Tibial artery (tissue), 4 donors: Measurements from ENCODE around the gene ARPP21.
"Not testable (repeated sequence)": the region's sequence is repeated elsewhere in the genome, so short reads cannot be mapped to it uniquely, and the experiment has no call there.

ENCODE experiments used
- DNase-seq, 2 donors: peaks; one replicate each; pipeline ENCODE4 v3.0.0-alpha.2; 2019
- H3K27ac ChIP-seq, 2 donors: fragments of 200-600 bp; sonication (generic) in 1 of 2; 1 replicate in 1 of 2; 2 replicates in 1 of 2; pipeline ENCODE4 v1.5.1; 2018 to 2019; ENCODE audit warnings: mild to moderate bottlenecking in 1 of 2
- H3K27me3 ChIP-seq, 2 donors: fragments of 200-600 bp; sonication (generic) in 1 of 2; one replicate each; pipeline versions ENCODE4 v1.5.1 to v1.6.0; 2016 to 2019
- H3K36me3 ChIP-seq, 3 donors: fragments of 200-600 bp; sonication (generic) in 2 of 3; one replicate each; pipeline ENCODE4 v1.5.1; 2016 to 2019; ENCODE audit warnings: mild to moderate bottlenecking in 2 of 3
- H3K4me1 ChIP-seq, 4 donors: fragments of 200-600 bp; sonication (generic) in 2 of 4; 1 replicate in 3 of 4; 2 replicates in 1 of 4; pipeline ENCODE4 v1.5.1; 2016 to 2019
- H3K4me3 ChIP-seq, 2 donors: fragments of 200-600 bp; sonication (generic) in 1 of 2; 1 replicate in 1 of 2; 2 replicates in 1 of 2; pipeline ENCODE4 v1.5.1; 2018 to 2019; ENCODE audit warnings: mild to moderate bottlenecking in 2 of 2
- H3K9me3 ChIP-seq, 3 donors: fragments of 200-600 bp; sonication (generic) in 1 of 3; one replicate each; pipeline ENCODE4 v1.5.1; 2016 to 2019
- CTCF ChIP-seq, 2 experiments: fragments of 200-600 bp in 1 of 2; fragments of 450-650 bp in 1 of 2; IDR thresholded peaks; one replicate each; pipeline ENCODE4 v1.5.1; 2017 to 2019; ENCODE audit warnings: antibody characterized with exemption in 2 of 2, mild to moderate bottlenecking in 1 of 2, moderate library complexity in 1 of 2
- intact Hi-C: fragments of 100-400 bp; cut with DNase I; formaldehyde crosslinking; loops from one replicate; pipeline ENCODE4 v1.15.0; 2023; ENCODE audit warnings: low total_unique reads

ARPP21 gene

GRCh38 chr3:35789042-35789831 is 149.9 kb downstream of the ARPP21 start:
- intact Hi-C loops: no loop called here
- H3K4me1 ChIP-seq: no peaks in the 10 kb centered on the region

GRCh38 chr3:35790764-35791163 is 151.4 kb downstream of the ARPP21 start:
- H3K27ac ChIP-seq: no peak overlapping the region
- H3K36me3 ChIP-seq: no peaks in the 10 kb centered on the region
- no peaks in the 10 kb centered on the region for H3K4me1 ChIP-seq
- no peaks in the 10 kb centered on the region for H3K9me3 ChIP-seq
- intact Hi-C loops: no loop called here
- H3K27me3 ChIP-seq: no peaks in the 10 kb centered on the region
- no peak overlapping the region for H3K4me3 ChIP-seq
- no peak for DNase-seq
- no peak for TF ChIP-seq CTCF (IDR thresholded peaks at IDR 0.05)

More at GRCh38 chr3:35789042-35789831, 149.9 kb downstream of the ARPP21 start:
- H3K4me3 ChIP-seq: no peak overlapping the region
- no peaks in the 10 kb centered on the region for H3K9me3 ChIP-seq
- no peak for DNase-seq
- H3K27me3 ChIP-seq: no peaks in the 10 kb centered on the region
- H3K27ac ChIP-seq: no peak overlapping the region
- no peaks in the 10 kb centered on the region for H3K36me3 ChIP-seq
- no peak for TF ChIP-seq CTCF (IDR thresholded peaks at IDR 0.05)

GRCh38 chr3:35793667-35794066 is 154.3 kb downstream of the ARPP21 start:
- H3K36me3 ChIP-seq: no peaks in the 10 kb centered on the region
- intact Hi-C loops: no loop called here

GRCh38 chr3:35800960-35801459 is 161.7 kb downstream of the ARPP21 start:
- intact Hi-C loops: no loop called here
- no peak for DNase-seq
- Histone ChIP-seq H3K27me3 (no peaks in the 10 kb centered on the region), H3K9me3 (no peaks in the 10 kb centered on the region), H3K4me1 (no peaks in the 10 kb centered on the region), H3K27ac (no peak overlapping the region), H3K4me3 (no peak overlapping the region), H3K36me3 (no peaks in the 10 kb centered on the region)
- TF ChIP-seq CTCF (IDR thresholded peaks at IDR 0.05): no peak

More at GRCh38 chr3:35793667-35794066, 154.3 kb downstream of the ARPP21 start:
- no peak for DNase-seq
- Histone ChIP-seq H3K4me3 (no peak overlapping the region), H3K4me1 (no peaks in the 10 kb centered on the region), H3K9me3 (no peaks in the 10 kb centered on the region), H3K27ac (no peak overlapping the region), H3K27me3 (no peaks in the 10 kb centered on the region)
- TF ChIP-seq CTCF (IDR thresholded peaks at IDR 0.05): no peak

GRCh38 chr3:35814531-35814930 is 175.2 kb downstream of the ARPP21 start:
- Histone ChIP-seq H3K9me3 (no peaks in the 10 kb centered on the region), H3K27me3 (no peaks in the 10 kb centered on the region), H3K27ac (no peak overlapping the region), H3K4me1 (no peaks in the 10 kb centered on the region), H3K36me3 (no peaks in the 10 kb centered on the region), H3K4me3 (no peak overlapping the region)
- no peak for TF ChIP-seq CTCF (IDR thresholded peaks at IDR 0.05)
- intact Hi-C loops: no loop called here
- DNase-seq: no peak

- H3K27me3 ChIP-seq, H3K4me1 ChIP-seq, H3K4me3 ChIP-seq, H3K27ac ChIP-seq, H3K9me3 ChIP-seq, intact Hi-C loops, H3K36me3 ChIP-seq, DNase-seq: not testable (repeated sequence)
These were observed 176.5 kb downstream of the ARPP21 start for GRCh38 chr3:35815796-35816195.
